Osteocyte (in vitro differentiated cells): ENCODE measurements around the gene TNFSF10. TPM values are rescaled to one million over a fixed set of nuclear protein-coding genes. Genes with fewer than 3 reads are reported as not detected.

Experiments used
- DNase-seq: peaks from one replicate; pipeline ENCODE4 v3.0.0; 2021; ENCODE audit warnings: mixed read lengths; ENCODE audit not compliant: unreplicated experiment; ENCODE audit errors: extremely low spot score
- H3K27ac Mint-ChIP-seq: one replicate; pipeline ENCODE4 v1.8.0; 2021; ENCODE audit warnings: mild to moderate bottlenecking, mixed read lengths; ENCODE audit not compliant: unreplicated experiment
- H3K27me3 Mint-ChIP-seq: one replicate; pipeline ENCODE4 v1.8.0; 2021; ENCODE audit warnings: mixed read lengths; ENCODE audit not compliant: unreplicated experiment
- H3K36me3 Mint-ChIP-seq: one replicate; pipeline ENCODE4 v1.8.0; 2021; ENCODE audit warnings: mixed read lengths; ENCODE audit not compliant: unreplicated experiment
- H3K4me1 Mint-ChIP-seq: one replicate; pipeline ENCODE4 v1.8.0; 2021; ENCODE audit warnings: mixed read lengths; ENCODE audit not compliant: unreplicated experiment
- H3K4me3 Mint-ChIP-seq: one replicate; pipeline ENCODE4 v1.8.0; 2021; ENCODE audit warnings: mild to moderate bottlenecking, moderate library complexity, mixed read lengths; ENCODE audit not compliant: unreplicated experiment
- H3K9me3 Mint-ChIP-seq: one replicate; pipeline ENCODE4 v1.8.0; 2021; ENCODE audit warnings: mixed read lengths; ENCODE audit not compliant: unreplicated experiment
- CTCF ChIP-seq: fragments of 200-600 bp; sonication (generic); IDR thresholded peaks from 2 replicates; pipeline ENCODE4 v1.5.0; 2021; ENCODE audit warnings: antibody characterized with exemption, mild to moderate bottlenecking, moderate library complexity
- total RNA-seq: library from RNA; stranded (reverse); gene quantifications from 2 replicates; pipeline ENCODE4 v1.2.1, GENCODE V29; 2021

The TNFSF10 gene
- total RNA-seq, 1 donor from 2014 or later, result not detected

GRCh38 chr3:172538368-172539151 is 15.3 kb upstream of the TNFSF10 start:
- H3K36me3 Mint-ChIP-seq, result no peaks in the 10 kb centered on the region
- no peak overlapping the region for H3K4me3 Mint-ChIP-seq
- no peak for TF ChIP-seq CTCF
- no peaks in the 10 kb centered on the region for H3K9me3 Mint-ChIP-seq
- DNase-seq, result no peak
- peaks cover 3% of the 10 kb centered on the region for H3K4me1 Mint-ChIP-seq
- H3K27me3 Mint-ChIP-seq, result peaks cover 10% of the 10 kb centered on the region
- H3K27ac Mint-ChIP-seq, result no peak overlapping the region

- Mint-ChIP-seq H3K27ac (no peak overlapping the region), H3K36me3 (no peaks in the 10 kb centered on the region), H3K9me3 (no peaks in the 10 kb centered on the region), H3K4me3 (no peak overlapping the region), H3K27me3 (peaks cover 10% of the 10 kb centered on the region), H3K4me1 (peaks cover 3% of the 10 kb centered on the region)
- DNase-seq, result no peak
- no peak for TF ChIP-seq CTCF
Measured at GRCh38 chr3:172537507-172538158, 14.4 kb upstream of the TNFSF10 start.

GRCh38 chr3:172536993-172537419 is 13.8 kb upstream of the TNFSF10 start:
- Mint-ChIP-seq H3K4me3 (no peak overlapping the region), H3K36me3 (no peaks in the 10 kb centered on the region), H3K9me3 (no peaks in the 10 kb centered on the region), H3K27ac (no peak overlapping the region), H3K4me1 (peaks cover 3% of the 10 kb centered on the region), H3K27me3 (peaks cover 12% of the 10 kb centered on the region)
- no peak for TF ChIP-seq CTCF
- DNase-seq, result no peak

DNA sequence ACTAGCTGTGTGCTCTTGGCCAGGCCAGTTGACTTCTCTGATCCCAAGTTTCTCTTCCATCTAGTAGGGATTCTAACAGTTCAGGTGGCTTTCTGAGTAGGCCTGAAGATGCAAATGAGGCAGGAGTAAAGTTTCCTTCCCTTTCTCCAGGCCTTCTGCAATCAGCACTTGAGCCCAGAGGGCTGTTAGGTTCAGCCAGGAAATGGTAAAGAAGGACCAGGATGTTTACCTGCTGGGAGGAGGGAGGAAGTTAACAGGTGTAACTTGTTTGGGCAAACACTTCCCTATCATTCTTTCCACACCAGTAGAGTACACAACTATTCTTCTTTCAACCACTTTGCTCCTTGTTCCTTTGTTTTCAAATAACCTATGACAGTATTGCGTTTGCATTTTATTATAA is 13.3 kb upstream of the TNFSF10 start:
- H3K27ac Mint-ChIP-seq, result no peak overlapping the region
- H3K36me3 Mint-ChIP-seq, result no peaks in the 10 kb centered on the region

More for the DNA sequence above, 13.3 kb upstream of the TNFSF10 start:
- DNase-seq, result no peak
- H3K9me3 Mint-ChIP-seq, result no peaks in the 10 kb centered on the region
- H3K4me1 Mint-ChIP-seq, result peaks cover 3% of the 10 kb centered on the region
- H3K4me3 Mint-ChIP-seq, result no peak overlapping the region
- TF ChIP-seq CTCF, result no peak
- H3K27me3 Mint-ChIP-seq, result peaks cover 12% of the 10 kb centered on the region
